SH-SY5Y (cell line): ENCODE results near the gene MYLK.

ENCODE experiments used
- GATA2 ChIP-seq: IDR thresholded peaks from 2 replicates; pipeline ENCODE4 v1.6.1; 2011; ENCODE audit warnings: mild to moderate bottlenecking, low read depth, low read length
- GATA3 ChIP-seq: IDR thresholded peaks from 2 replicates; pipeline ENCODE4 v1.6.1; 2011; ENCODE audit warnings: low read depth, mild to moderate bottlenecking, low read length, moderate library complexity

DNA sequence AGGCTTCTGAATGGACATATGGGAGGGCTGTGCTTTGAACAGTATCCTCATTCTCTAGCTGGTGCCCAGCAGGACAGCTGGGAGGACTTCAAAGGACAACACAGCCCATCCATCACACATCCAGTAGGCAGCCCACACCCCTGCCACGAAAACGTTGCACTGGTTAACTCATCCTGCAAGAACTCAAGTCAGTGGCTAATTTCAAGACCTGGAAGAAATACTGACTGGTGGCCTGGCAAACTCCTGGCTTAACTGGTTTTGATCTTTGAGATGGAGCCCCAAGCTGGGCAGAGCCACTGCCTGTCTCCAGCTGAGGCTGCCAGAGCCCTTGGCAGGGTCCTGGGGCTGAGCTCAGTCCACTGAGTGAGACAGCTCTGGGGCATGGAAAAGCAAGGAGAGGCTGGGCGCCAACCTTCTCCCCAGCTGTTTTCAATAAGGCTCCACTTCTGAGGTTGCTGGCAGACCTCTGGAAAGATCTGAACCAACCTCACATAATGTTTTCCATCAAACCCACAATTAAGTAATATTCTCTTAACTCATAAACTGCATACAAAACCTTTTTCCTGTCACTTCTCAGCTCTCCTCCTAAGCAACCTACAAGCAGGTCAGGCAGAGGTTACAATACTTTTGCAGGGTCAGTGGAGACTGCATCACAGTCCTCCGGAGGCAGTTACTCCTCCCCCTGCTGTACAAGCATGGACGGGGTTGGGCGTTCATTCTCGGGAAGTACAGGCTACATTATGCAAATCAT lies 110.3 kb downstream of the MYLK start:
- TF ChIP-seq GATA2 = no peak
- no peak for TF ChIP-seq GATA3
